ENCODE data around the gene ARHGAP25.

Gene ARHGAP25

GRCh38 chr2:68790600-68790999 lies 56.0 kb downstream of the ARHGAP25 start:
- TF ChIP-seq RAD21 (IDR thresholded peaks at IDR 0.05; ENCODE audit: low read depth) (no peak), EP300 (IDR thresholded peaks at IDR 0.05; ENCODE audit: borderline replicate concordance) (no peak)

- no peak for TF ChIP-seq REST (IDR thresholded peaks at IDR 0.05; ENCODE audit: low read depth)
- TF ChIP-seq TAF1 (IDR thresholded peaks at IDR 0.05; ENCODE audit: low read depth), result no peak
- no peak for TF ChIP-seq ZBTB7A (IDR thresholded peaks at IDR 0.05; ENCODE audit: low read depth)
- TF ChIP-seq EP300 (IDR thresholded peaks at IDR 0.05; ENCODE audit: borderline replicate concordance), result no peak
- no peak for TF ChIP-seq CREB1 (IDR thresholded peaks at IDR 0.05; ENCODE audit: low read depth)
- no peak for TF ChIP-seq RAD21 (IDR thresholded peaks at IDR 0.05; ENCODE audit: low read depth)
- TF ChIP-seq EGR1 (IDR thresholded peaks at IDR 0.05), result no peak
- TF ChIP-seq NFIC (IDR thresholded peaks at IDR 0.05), result no peak
- TF ChIP-seq TEAD4 (IDR thresholded peaks at IDR 0.05), result no peak
- TF ChIP-seq CEBPB (IDR thresholded peaks at IDR 0.05), result no peak
- TF ChIP-seq USF1 (IDR thresholded peaks at IDR 0.05), result no peak
- TF ChIP-seq, protein P1, sequence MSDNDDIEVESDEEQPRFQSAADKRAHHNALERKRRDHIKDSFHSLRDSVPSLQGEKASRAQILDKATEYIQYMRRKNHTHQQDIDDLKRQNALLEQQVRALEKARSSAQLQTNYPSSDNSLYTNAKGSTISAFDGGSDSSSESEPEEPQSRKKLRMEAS (IDR thresholded peaks at IDR 0.05), result no peak
- TF ChIP-seq TCF12 (IDR thresholded peaks at IDR 0.05; ENCODE audit: low read depth), result no peak
- no peak for TF ChIP-seq YY1 (IDR thresholded peaks at IDR 0.05; ENCODE audit: low read depth)
- no peak for TF ChIP-seq FOXM1 (IDR thresholded peaks at IDR 0.05; ENCODE audit: borderline replicate concordance, low read depth)
Observed at GRCh38 chr2:68791914-68792313, 57.3 kb downstream of the ARHGAP25 start.

GRCh38 chr2:68792751-68793150 lies 58.1 kb downstream of the ARHGAP25 start:
- no peak for TF ChIP-seq FOXM1 (IDR thresholded peaks at IDR 0.05; ENCODE audit: borderline replicate concordance, low read depth)
- TF ChIP-seq RAD21 (IDR thresholded peaks at IDR 0.05; ENCODE audit: low read depth), result no peak
- no peak for TF ChIP-seq YY1 (IDR thresholded peaks at IDR 0.05; ENCODE audit: low read depth)
- TF ChIP-seq EGR1 (IDR thresholded peaks at IDR 0.05), result no peak
- TF ChIP-seq NFIC (IDR thresholded peaks at IDR 0.05), result no peak
- TF ChIP-seq EP300 (IDR thresholded peaks at IDR 0.05; ENCODE audit: borderline replicate concordance), result no peak
- TF ChIP-seq CREB1 (IDR thresholded peaks at IDR 0.05; ENCODE audit: low read depth), result no peak
- TF ChIP-seq USF1 (IDR thresholded peaks at IDR 0.05), result no peak
- no peak for TF ChIP-seq REST (IDR thresholded peaks at IDR 0.05; ENCODE audit: low read depth)
- TF ChIP-seq TCF12 (IDR thresholded peaks at IDR 0.05; ENCODE audit: low read depth), result no peak
- TF ChIP-seq, protein P1 (IDR thresholded peaks at IDR 0.05), result no peak
- no peak for TF ChIP-seq ZBTB7A (IDR thresholded peaks at IDR 0.05; ENCODE audit: low read depth)
- no peak for TF ChIP-seq TAF1 (IDR thresholded peaks at IDR 0.05; ENCODE audit: low read depth)
- no peak for TF ChIP-seq CEBPB (IDR thresholded peaks at IDR 0.05)
- no peak for TF ChIP-seq TEAD4 (IDR thresholded peaks at IDR 0.05)

DNA sequence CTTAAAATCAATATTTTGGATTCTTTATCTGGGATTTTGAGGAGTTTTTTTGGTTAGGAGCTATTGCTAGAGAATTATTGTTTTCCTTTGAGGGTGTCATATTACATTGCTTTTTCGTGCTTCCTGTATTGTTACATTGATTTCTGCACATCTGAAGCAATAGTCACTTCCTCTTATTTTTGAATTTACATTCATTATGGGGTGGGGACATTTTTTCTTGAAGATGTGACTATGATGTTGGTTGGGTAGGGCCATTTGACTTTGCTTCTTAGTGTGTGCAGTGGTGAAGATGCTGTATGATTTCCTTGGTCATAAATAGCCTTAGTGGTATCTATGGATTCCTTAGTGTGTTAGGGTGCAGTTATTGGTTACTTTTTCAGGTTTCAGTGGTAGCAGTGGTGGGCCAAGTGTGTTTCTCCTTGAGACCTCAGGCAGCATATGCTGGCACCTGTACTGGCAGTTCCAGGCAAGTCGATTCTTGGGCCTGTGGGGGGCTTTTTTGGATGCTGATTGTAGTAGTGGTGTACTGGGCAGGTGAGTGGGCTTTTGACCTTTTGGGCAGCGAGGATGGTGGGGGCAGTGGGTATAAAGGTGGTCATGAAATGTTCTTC lies 61.8 kb downstream of the ARHGAP25 start:
- TF ChIP-seq NFIC (IDR thresholded peaks at IDR 0.05) (no peak), EP300 (IDR thresholded peaks at IDR 0.05; ENCODE audit: borderline replicate concordance) (no peak), CEBPB (IDR thresholded peaks at IDR 0.05) (no peak), TAF1 (IDR thresholded peaks at IDR 0.05; ENCODE audit: low read depth) (no peak)
- TF ChIP-seq, protein P1 (IDR thresholded peaks at IDR 0.05), result no peak

GRCh38 chr2:68798569-68798968 lies 64.0 kb downstream of the ARHGAP25 start:
- TF ChIP-seq, protein P1 (IDR thresholded peaks at IDR 0.05), result no peak
- TF ChIP-seq NFIC (IDR thresholded peaks at IDR 0.05) (no peak), TAF1 (IDR thresholded peaks at IDR 0.05; ENCODE audit: low read depth) (no peak), CREB1 (IDR thresholded peaks at IDR 0.05; ENCODE audit: low read depth) (no peak)

All from Ishikawa (cell line).